Measurements from ENCODE around the gene LRRC8A. TPM values are rescaled to one million over a fixed set of nuclear protein-coding genes. Genes with fewer than 3 reads are reported as not detected.
"Not testable (repeated sequence)": the region's sequence is repeated elsewhere in the genome, so short reads cannot be mapped to it uniquely, and the experiment has no call there.

Gene LRRC8A
- polyA plus RNA-seq, 2 donors = 38.5 to 55.6 TPM

DNA sequence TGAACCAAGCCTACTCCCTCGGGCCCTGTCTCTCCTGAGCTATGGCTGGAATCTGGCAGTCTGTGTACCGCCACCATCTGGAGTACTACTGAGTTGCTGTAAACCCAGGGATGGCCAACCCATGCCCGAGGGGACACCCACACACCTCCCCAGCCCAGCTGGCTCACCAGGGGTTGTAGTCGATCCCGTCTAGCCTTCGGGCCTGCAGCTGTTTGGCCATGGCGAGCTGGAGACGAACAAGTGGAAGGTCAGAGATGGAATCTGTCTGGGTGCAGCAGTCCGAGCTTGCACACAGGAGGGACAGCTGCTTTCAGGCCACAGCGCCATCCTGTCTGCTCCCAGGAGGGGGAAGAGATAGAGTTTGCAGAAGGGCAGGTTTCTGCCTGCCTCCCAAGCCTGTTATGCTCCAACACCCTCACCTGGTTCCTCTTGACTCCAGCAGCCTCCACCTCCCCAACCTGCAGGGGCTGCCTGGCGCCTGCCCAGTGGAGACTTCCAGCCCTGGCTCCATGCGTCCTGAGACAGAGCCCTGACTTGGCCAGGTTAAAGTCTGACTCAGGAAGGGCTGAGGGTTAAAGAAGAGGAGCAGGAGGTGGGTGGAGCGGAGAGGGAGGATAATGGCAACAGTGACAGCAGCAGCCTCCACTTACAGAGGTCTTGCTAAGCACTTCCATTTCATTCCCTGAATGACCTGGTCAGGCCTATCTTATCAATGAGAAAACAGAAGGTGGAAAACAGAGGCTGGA is 36.6 kb upstream of the LRRC8A start:
- Histone ChIP-seq H3K27ac (ENCODE audit: low read depth in 2 of 2, low read length in 1 of 2) (peak overlapping the region; percentile 57 to 84), H3K36me3 (ENCODE audit: control insufficient read depth in 2 of 2, insufficient read depth in 2 of 2, low read length in 1 of 2) (peaks cover 0 to 3% of the 10 kb centered on the region in 2 donors), H3K27me3 (ENCODE audit: control insufficient read depth in 1 of 2, insufficient read depth in 2 of 2, low read length in 2 of 2) (no peaks in the 10 kb centered on the region), H3K4me3 (ENCODE audit: low read depth in 1 of 2, low read length in 2 of 2) (no peak overlapping the region), H3K9me3 (ENCODE audit: control insufficient read depth in 2 of 2, insufficient read depth in 1 of 2, low read depth in 1 of 2, low read length in 1 of 2) (no peaks in the 10 kb centered on the region), H3K4me1 (ENCODE audit: control insufficient read depth in 2 of 2, insufficient read depth in 2 of 2, low read length in 1 of 2) (peaks cover 0 to 11% of the 10 kb centered on the region in 2 donors)
- 45 to 55% methylated on average over 13 of the region's 13 CpGs for WGBS, 2 donors

DNA sequence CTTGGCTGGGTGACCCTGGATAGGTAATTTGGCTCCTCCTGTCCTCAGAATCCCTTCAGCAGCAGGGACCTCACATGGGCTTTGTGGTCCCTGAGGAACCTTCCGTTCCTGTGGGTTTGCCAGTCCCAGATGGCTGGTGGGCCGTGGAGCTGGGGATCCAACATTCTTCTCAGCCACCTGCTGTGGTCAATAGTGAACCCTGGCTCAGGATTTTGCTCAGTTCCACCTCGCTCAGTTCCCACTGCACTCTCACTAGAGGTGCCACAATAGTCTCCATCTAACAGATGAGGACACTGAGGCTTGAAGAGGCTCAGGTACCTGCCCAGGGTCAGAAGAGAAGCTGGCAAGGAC is 35.3 kb upstream of the LRRC8A start:
- Histone ChIP-seq H3K4me3 (ENCODE audit: low read depth in 1 of 2, low read length in 2 of 2) (no peak overlapping the region), H3K36me3 (ENCODE audit: control insufficient read depth in 2 of 2, insufficient read depth in 2 of 2, low read length in 1 of 2) (peaks cover 0 to 3% of the 10 kb centered on the region in 2 donors), H3K27ac (ENCODE audit: low read depth in 2 of 2, low read length in 1 of 2) (no peak overlapping the region), H3K27me3 (ENCODE audit: control insufficient read depth in 1 of 2, insufficient read depth in 2 of 2, low read length in 2 of 2) (no peaks in the 10 kb centered on the region), H3K9me3 (ENCODE audit: control insufficient read depth in 2 of 2, insufficient read depth in 1 of 2, low read depth in 1 of 2, low read length in 1 of 2) (peaks cover 0 to 3% of the 10 kb centered on the region in 2 donors), H3K4me1 (ENCODE audit: control insufficient read depth in 2 of 2, insufficient read depth in 2 of 2, low read length in 1 of 2) (peaks cover 0 to 11% of the 10 kb centered on the region in 2 donors)
- 92 to 95% methylated on average over 3 of the region's 3 CpGs for WGBS, 2 donors

- 99 to 100% methylated on average over 1 of the region's 1 CpG for WGBS, 2 donors
- Histone ChIP-seq H3K27ac (ENCODE audit: low read depth in 2 of 2, low read length in 1 of 2) (no peak overlapping the region), H3K4me1 (ENCODE audit: control insufficient read depth in 2 of 2, insufficient read depth in 2 of 2, low read length in 1 of 2) (peaks cover 0 to 11% of the 10 kb centered on the region in 2 donors), H3K27me3 (ENCODE audit: control insufficient read depth in 1 of 2, insufficient read depth in 2 of 2, low read length in 2 of 2) (no peaks in the 10 kb centered on the region), H3K4me3 (ENCODE audit: low read depth in 1 of 2, low read length in 2 of 2) (no peak overlapping the region), H3K9me3 (ENCODE audit: control insufficient read depth in 2 of 2, insufficient read depth in 1 of 2, low read depth in 1 of 2, low read length in 1 of 2) (peaks cover 0 to 3% of the 10 kb centered on the region in 2 donors), H3K36me3 (ENCODE audit: control insufficient read depth in 2 of 2, insufficient read depth in 2 of 2, low read length in 1 of 2) (no peaks in the 10 kb centered on the region)
Observed at GRCh38 chr9:128847803-128848202, 34.1 kb upstream of the LRRC8A start.

DNA sequence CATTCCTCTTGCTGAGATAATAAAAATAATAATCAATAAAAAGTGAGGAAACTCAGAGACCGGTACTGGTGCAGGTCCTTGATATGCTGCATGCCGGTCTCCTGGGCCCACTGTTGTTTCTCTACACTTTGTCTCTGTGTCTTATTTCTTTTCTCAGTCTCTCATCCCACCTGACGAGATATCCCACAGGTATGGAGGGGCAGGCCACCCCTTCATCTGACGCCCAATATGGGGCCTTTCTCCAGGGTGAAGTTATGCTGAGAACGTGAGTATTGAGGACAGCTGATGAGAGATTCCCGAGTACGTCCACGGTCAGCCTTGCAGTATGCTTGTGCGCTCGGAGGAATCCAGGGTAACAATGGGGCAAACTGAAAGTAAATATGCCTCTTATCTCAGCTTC is 30.9 kb upstream of the LRRC8A start:
- H3K9me3 ChIP-seq (ENCODE audit: control insufficient read depth in 2 of 2, insufficient read depth in 1 of 2, low read depth in 1 of 2, low read length in 1 of 2) = not testable (repeated sequence)
- WGBS, 2 donors = 89 to 91% methylated on average over 10 of the region's 10 CpGs

GRCh38 chr9:128851779-128852600 is 29.9 kb upstream of the LRRC8A start:
- H3K36me3 ChIP-seq (ENCODE audit: control insufficient read depth in 2 of 2, insufficient read depth in 2 of 2, low read length in 1 of 2); H3K27me3 ChIP-seq (ENCODE audit: control insufficient read depth in 1 of 2, insufficient read depth in 2 of 2, low read length in 2 of 2); H3K4me1 ChIP-seq (ENCODE audit: control insufficient read depth in 2 of 2, insufficient read depth in 2 of 2, low read length in 1 of 2); H3K4me3 ChIP-seq (ENCODE audit: low read depth in 1 of 2, low read length in 2 of 2); H3K27ac ChIP-seq (ENCODE audit: low read depth in 2 of 2, low read length in 1 of 2); H3K9me3 ChIP-seq (ENCODE audit: control insufficient read depth in 2 of 2, insufficient read depth in 1 of 2, low read depth in 1 of 2, low read length in 1 of 2): not testable (repeated sequence)
- 71 to 72% methylated on average over 10 of the region's 10 CpGs for WGBS, 2 donors

More for the DNA sequence above, 30.9 kb upstream of the LRRC8A start:
- not testable (repeated sequence) for H3K27ac ChIP-seq (ENCODE audit: low read depth in 2 of 2, low read length in 1 of 2); H3K4me3 ChIP-seq (ENCODE audit: low read depth in 1 of 2, low read length in 2 of 2); H3K4me1 ChIP-seq (ENCODE audit: control insufficient read depth in 2 of 2, insufficient read depth in 2 of 2, low read length in 1 of 2); H3K36me3 ChIP-seq (ENCODE audit: control insufficient read depth in 2 of 2, insufficient read depth in 2 of 2, low read length in 1 of 2); H3K27me3 ChIP-seq (ENCODE audit: control insufficient read depth in 1 of 2, insufficient read depth in 2 of 2, low read length in 2 of 2)

DNA sequence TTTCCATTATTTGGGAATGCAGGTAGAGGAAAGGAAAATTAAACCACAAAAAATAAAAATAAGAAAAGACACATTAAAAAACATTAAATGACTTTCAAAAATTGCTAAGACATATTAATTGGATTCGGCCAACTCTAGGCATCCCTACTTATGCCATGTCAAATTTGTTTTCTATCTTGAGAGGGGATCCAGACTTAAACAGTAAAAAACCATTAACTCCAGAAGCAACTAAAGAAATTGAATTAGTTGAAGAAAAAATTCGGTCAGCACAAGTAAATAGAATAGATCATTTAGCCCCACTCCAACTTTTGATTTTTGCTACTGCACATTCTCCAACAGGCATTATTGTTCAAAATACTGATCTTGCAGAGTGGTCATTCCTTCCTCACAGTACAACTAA is 29.3 kb upstream of the LRRC8A start:
- H3K4me1 ChIP-seq (ENCODE audit: control insufficient read depth in 2 of 2, insufficient read depth in 2 of 2, low read length in 1 of 2); H3K27me3 ChIP-seq (ENCODE audit: control insufficient read depth in 1 of 2, insufficient read depth in 2 of 2, low read length in 2 of 2); H3K9me3 ChIP-seq (ENCODE audit: control insufficient read depth in 2 of 2, insufficient read depth in 1 of 2, low read depth in 1 of 2, low read length in 1 of 2); H3K27ac ChIP-seq (ENCODE audit: low read depth in 2 of 2, low read length in 1 of 2); H3K4me3 ChIP-seq (ENCODE audit: low read depth in 1 of 2, low read length in 2 of 2); H3K36me3 ChIP-seq (ENCODE audit: control insufficient read depth in 2 of 2, insufficient read depth in 2 of 2, low read length in 1 of 2): not testable (repeated sequence)
- WGBS, 2 donors = 80 to 85% methylated on average over 2 of the region's 2 CpGs

- WGBS, 2 donors = 93 to 95% methylated on average over 6 of the region's 6 CpGs
- not testable (repeated sequence) for H3K4me3 ChIP-seq (ENCODE audit: low read depth in 1 of 2, low read length in 2 of 2); H3K27me3 ChIP-seq (ENCODE audit: control insufficient read depth in 1 of 2, insufficient read depth in 2 of 2, low read length in 2 of 2); H3K4me1 ChIP-seq (ENCODE audit: control insufficient read depth in 2 of 2, insufficient read depth in 2 of 2, low read length in 1 of 2); H3K27ac ChIP-seq (ENCODE audit: low read depth in 2 of 2, low read length in 1 of 2); H3K36me3 ChIP-seq (ENCODE audit: control insufficient read depth in 2 of 2, insufficient read depth in 2 of 2, low read length in 1 of 2); H3K9me3 ChIP-seq (ENCODE audit: control insufficient read depth in 2 of 2, insufficient read depth in 1 of 2, low read depth in 1 of 2, low read length in 1 of 2)
Observed at GRCh38 chr9:128854454-128854853, 27.5 kb upstream of the LRRC8A start.

GRCh38 chr9:128858476-128858875 is 23.5 kb upstream of the LRRC8A start:
- not testable (repeated sequence) for H3K9me3 ChIP-seq (ENCODE audit: control insufficient read depth in 2 of 2, insufficient read depth in 1 of 2, low read depth in 1 of 2, low read length in 1 of 2); H3K27me3 ChIP-seq (ENCODE audit: control insufficient read depth in 1 of 2, insufficient read depth in 2 of 2, low read length in 2 of 2); H3K27ac ChIP-seq (ENCODE audit: low read depth in 2 of 2, low read length in 1 of 2); H3K4me3 ChIP-seq (ENCODE audit: low read depth in 1 of 2, low read length in 2 of 2); H3K4me1 ChIP-seq (ENCODE audit: control insufficient read depth in 2 of 2, insufficient read depth in 2 of 2, low read length in 1 of 2); H3K36me3 ChIP-seq (ENCODE audit: control insufficient read depth in 2 of 2, insufficient read depth in 2 of 2, low read length in 1 of 2)
- WGBS, 2 donors = 93 to 94% methylated on average over 7 of the region's 7 CpGs

GRCh38 chr9:128860937-128861336 is 21.0 kb upstream of the LRRC8A start:
- H3K4me3 ChIP-seq (ENCODE audit: low read depth in 1 of 2, low read length in 2 of 2) = no peak overlapping the region
- H3K27me3 ChIP-seq (ENCODE audit: control insufficient read depth in 1 of 2, insufficient read depth in 2 of 2, low read length in 2 of 2) = no peaks in the 10 kb centered on the region
- peak overlapping the region in 1 of 2 donors; percentile 85 for H3K27ac ChIP-seq (ENCODE audit: low read depth in 2 of 2, low read length in 1 of 2)
- no peaks in the 10 kb centered on the region for H3K36me3 ChIP-seq (ENCODE audit: control insufficient read depth in 2 of 2, insufficient read depth in 2 of 2, low read length in 1 of 2)
- H3K9me3 ChIP-seq (ENCODE audit: control insufficient read depth in 2 of 2, insufficient read depth in 1 of 2, low read depth in 1 of 2, low read length in 1 of 2) = no peaks in the 10 kb centered on the region
- 62 to 77% methylated on average over 5 of the region's 5 CpGs for WGBS, 2 donors
- peaks cover 0 to 14% of the 10 kb centered on the region in 2 donors for H3K4me1 ChIP-seq (ENCODE audit: control insufficient read depth in 2 of 2, insufficient read depth in 2 of 2, low read length in 1 of 2)
